SK-N-SH (cell line): ENCODE results near the gene KLHDC8B. TPM values are rescaled to one million over a fixed set of nuclear protein-coding genes. Genes with fewer than 3 reads are reported as not detected.

Source experiments
- CTCF ChIA-PET: fragments of 300-600, 350-600 bp; formaldehyde crosslinking; extraction: SDS; loops from one replicate; lab custom pipeline; 2021; lab: Yijun Ruan, JAX
- POLR2A ChIA-PET: fragments of 350-600 bp; sonication (Branson Sonifier 250); formaldehyde crosslinking; extraction: SDS; loops from one replicate; lab custom pipeline; 2020; ENCODE audit warnings: antibody characterized with exemption, inconsistent platforms; lab: Yijun Ruan, JAX
- DNase-seq: peaks from one replicate; pipeline ENCODE4 v3.0.0; 2012
- H2AFZ ChIP-seq: fragments of 200-600 bp; sonication (generic); 2 replicates; pipeline ENCODE4 v1.8.1; 2016; ENCODE audit warnings: antibody characterized with exemption, mild to moderate bottlenecking, low read depth
- H3F3A ChIP-seq: fragments of 200-600 bp; sonication (generic); replicated peaks from 2 replicates; pipeline ENCODE3; 2016; ENCODE audit warnings: antibody characterized with exemption, mild to moderate bottlenecking; ENCODE audit not compliant: insufficient read depth
- H3K27ac ChIP-seq, 2 experiments: fragments of 200-500 bp in 1 of 2; fragments of 200-600 bp in 1 of 2; sonication (Bioruptor generic) in 1 of 2; sonication (generic), shearing (Covaris generic) in 1 of 2; 2 replicates each; pipeline versions ENCODE4 v1.5.1 to v1.6.1; 2014 to 2016; ENCODE audit warnings: low read depth in 2 of 2, inconsistent platforms in 1 of 2, low read length in 1 of 2, mild to moderate bottlenecking in 1 of 2, mixed read lengths in 1 of 2
- H3K27me3 ChIP-seq: fragments of 200-600 bp; sonication (generic), shearing (Covaris generic); 2 replicates; pipeline ENCODE4 v1.6.1; 2016; ENCODE audit warnings: mixed run types; ENCODE audit not compliant: insufficient read depth
- H3K36me3 ChIP-seq, 2 experiments: fragments of 200-500 bp in 1 of 2; fragments of 200-600 bp in 1 of 2; sonication (Bioruptor generic) in 1 of 2; sonication (generic) in 1 of 2; replicated peaks in 1 of 2; 2 replicates each; pipeline versions ENCODE3 to v1.5.1; 2014 to 2016; ENCODE audit warnings: low read length in 1 of 2, mild to moderate bottlenecking in 1 of 2; ENCODE audit not compliant: insufficient read depth in 2 of 2, control insufficient read depth in 1 of 2
- H3K4me1 ChIP-seq, 2 experiments: fragments of 200-500 bp in 1 of 2; fragments of 200-600 bp in 1 of 2; sonication (Bioruptor generic) in 1 of 2; sonication (generic), shearing (Covaris generic) in 1 of 2; 2 replicates each; pipeline versions ENCODE4 v1.5.1 to v1.6.1; 2014 to 2016; ENCODE audit warnings: low read depth in 1 of 2, low read length in 1 of 2, mixed run types in 1 of 2; ENCODE audit not compliant: insufficient read depth in 2 of 2, control insufficient read depth in 1 of 2
- H3K4me2 ChIP-seq: fragments of 200-600 bp; sonication (generic), shearing (Covaris generic); 2 replicates; pipeline ENCODE4 v1.6.1; 2017; ENCODE audit warnings: mixed run types
- H3K4me3 ChIP-seq, 2 experiments: fragments of 200-500 bp in 1 of 2; fragments of 200-600 bp in 1 of 2; sonication (Bioruptor generic) in 1 of 2; sonication (generic), shearing (Covaris generic) in 1 of 2; 2 replicates each; pipeline versions ENCODE4 v1.5.1 to v1.8.1; 2014 to 2016; ENCODE audit warnings: low read depth in 2 of 2, inconsistent platforms in 1 of 2, low read length in 1 of 2, mild to moderate bottlenecking in 1 of 2, mixed read lengths in 1 of 2, moderate library complexity in 1 of 2
- H3K79me2 ChIP-seq: fragments of 200-600 bp; sonication (generic); 2 replicates; pipeline ENCODE4 v1.8.1; 2017; ENCODE audit warnings: mild to moderate bottlenecking; ENCODE audit not compliant: insufficient read depth
- H3K9ac ChIP-seq: fragments of 200-600 bp; sonication (generic); 2 replicates; pipeline ENCODE4 v1.6.1; 2017; ENCODE audit warnings: mixed run types
- H3K9me2 ChIP-seq: fragments of 200-600 bp; sonication (generic); 2 replicates; pipeline ENCODE4 v1.6.1; 2017; ENCODE audit warnings: mixed run types
- H3K9me3 ChIP-seq: fragments of 200-600 bp; sonication (generic); 2 replicates; pipeline ENCODE4 v1.6.1; 2017; ENCODE audit warnings: mixed run types, mild to moderate bottlenecking, moderate library complexity
- H4K20me1 ChIP-seq: fragments of 200-600 bp; sonication (generic); 2 replicates; pipeline ENCODE4 v1.6.1; 2017; ENCODE audit warnings: mild to moderate bottlenecking, mixed run types; ENCODE audit not compliant: insufficient read depth
- CTCF ChIP-seq: fragments of 200-600 bp; sonication (generic); IDR thresholded peaks from 2 replicates; pipeline ENCODE4 v1.6.1; 2017; ENCODE audit warnings: antibody characterized with exemption, mild to moderate bottlenecking, moderate library complexity
- ELF1 ChIP-seq: IDR thresholded peaks from 2 replicates; pipeline ENCODE4 v1.4.0; 2012
- FOSL2 ChIP-seq: IDR thresholded peaks from 2 replicates; pipeline ENCODE4 v1.4.0; 2012; ENCODE audit warnings: low read depth, mild to moderate bottlenecking, moderate library complexity, borderline replicate concordance
- GATA2 ChIP-seq: sonication (generic); formaldehyde crosslinking; IDR thresholded peaks from 2 replicates; pipeline ENCODE4 v1.5.0; 2020; ENCODE audit warnings: mild to moderate bottlenecking, missing genetic modification reagents
- JUND ChIP-seq: IDR thresholded peaks from 2 replicates; pipeline ENCODE4 v1.4.0; 2012
- MAX ChIP-seq: IDR thresholded peaks from 2 replicates; pipeline ENCODE4 v1.4.0; 2012; ENCODE audit warnings: low read depth
- NFIC ChIP-seq: IDR thresholded peaks from 2 replicates; pipeline ENCODE4 v1.4.0; 2012; ENCODE audit warnings: borderline replicate concordance
- NRF1 ChIP-seq: IDR thresholded peaks from 2 replicates; pipeline ENCODE4 v1.6.1; 2012; ENCODE audit warnings: low read depth, mild to moderate bottlenecking, low read length
- PBX3 ChIP-seq: IDR thresholded peaks from 2 replicates; pipeline ENCODE4; 2012
- RAD21 ChIP-seq: IDR thresholded peaks from 2 replicates; pipeline ENCODE4 v1.6.1; 2012; ENCODE audit warnings: mild to moderate bottlenecking, low read length
- REST ChIP-seq: IDR thresholded peaks from 2 replicates; pipeline ENCODE4 v1.6.1; 2012; ENCODE audit warnings: mild to moderate bottlenecking, low read depth, low read length, moderate library complexity
- TCF12 ChIP-seq: IDR thresholded peaks from 2 replicates; pipeline ENCODE4 v1.4.0; 2012
- ZBTB33 ChIP-seq: IDR thresholded peaks from 2 replicates; pipeline ENCODE4 v1.4.0; 2012; ENCODE audit warnings: low read depth, borderline replicate concordance
- WGBS: methylation state at CpG from one replicate; pipeline ENCODE4 v1.1.6; 2017; ENCODE audit warnings: low lambda C conversion rate; 5-methylcytosine and 5-hydroxymethylcytosine counted together
- polyA plus RNA-seq, 3 experiments: library from polyadenylated mRNA; depleted of rRNA; stranded (reverse); fragments of >200 nt; gene quantifications; 2 replicates each; pipeline ENCODE4 v1.2.3, GENCODE V29; 2012

The KLHDC8B gene
- polyA plus RNA-seq, 1 of the 3 experiments (the other 2 are of a cell fraction): 35.3 TPM

GRCh38 chr3:49183873-49184272 is 12.5 kb downstream of the KLHDC8B start:
- H3K27ac ChIP-seq: no peak overlapping the region
- H3K9me2 ChIP-seq: no peaks in the 10 kb centered on the region
- no peaks in the 10 kb centered on the region for H4K20me1 ChIP-seq
- no peaks in the 10 kb centered on the region for H3F3A ChIP-seq
- H3K9ac ChIP-seq: no peak overlapping the region
- H3K9me3 ChIP-seq: no peaks in the 10 kb centered on the region
- POLR2A ChIA-PET: no interaction called here
- DNase-seq: no peak
- no peaks in the 10 kb centered on the region for H3K79me2 ChIP-seq
- peaks cover 0 to 9% of the 10 kb centered on the region in 2 experiments; a peak in 1 of 4 replicates for H3K4me1 ChIP-seq
- TF ChIP-seq REST (no peak), NFIC (no peak), CTCF (no peak), PBX3 (no peak), GATA2 (no peak), TCF12 (no peak), NRF1 (no peak), MAX (no peak), JUND (no peak), FOSL2 (no peak)
- H3K4me2 ChIP-seq: no peak overlapping the region
- H3K27me3 ChIP-seq: no peaks in the 10 kb centered on the region
- 80% methylated on average over 1 of the region's 1 CpG for WGBS
- no peak overlapping the region for H3K4me3 ChIP-seq
- CTCF ChIA-PET: no interaction called here
- no peaks in the 10 kb centered on the region for H3K36me3 ChIP-seq
- H2AFZ ChIP-seq: no peak overlapping the region

- Histone ChIP-seq H3K9ac (no peak overlapping the region), H3K4me1 (no peaks in the 10 kb centered on the region), H3K4me2 (no peak overlapping the region), H3K9me3 (no peaks in the 10 kb centered on the region), H3K27ac (no peak overlapping the region), H3F3A (no peaks in the 10 kb centered on the region), H3K79me2 (no peaks in the 10 kb centered on the region), H4K20me1 (no peaks in the 10 kb centered on the region), H3K4me3 (no peak overlapping the region), H3K27me3 (no peaks in the 10 kb centered on the region), H2AFZ (no peak overlapping the region), H3K9me2 (no peaks in the 10 kb centered on the region), H3K36me3 (no peaks in the 10 kb centered on the region)
- POLR2A ChIA-PET: interaction anchor here (1.1 kb wide), 1 partner anchor 12 kb away, joined by 5 read pairs; no protein-coding TSS in a partner anchor
- TF ChIP-seq ELF1 (no peak), ZBTB33 (no peak), TCF12 (no peak), MAX (no peak), RAD21 (no peak)
- CTCF ChIA-PET: no interaction called here
- WGBS: 82% methylated on average over 1 of the region's 1 CpG
- no peak for DNase-seq
Observed at GRCh38 chr3:49191741-49192140, 20.3 kb downstream of the KLHDC8B start.
